ENCODE measurements around the gene ZNF319. TPM values are rescaled to one million over a fixed set of nuclear protein-coding genes. Genes with fewer than 3 reads are reported as not detected.
"Not testable (repeated sequence)": the region's sequence is repeated elsewhere in the genome, so short reads cannot be mapped to it uniquely, and the experiment has no call there.

Gene ZNF319
- total RNA-seq, 1 donor from 2014 or later = 14.9 TPM

DNA sequence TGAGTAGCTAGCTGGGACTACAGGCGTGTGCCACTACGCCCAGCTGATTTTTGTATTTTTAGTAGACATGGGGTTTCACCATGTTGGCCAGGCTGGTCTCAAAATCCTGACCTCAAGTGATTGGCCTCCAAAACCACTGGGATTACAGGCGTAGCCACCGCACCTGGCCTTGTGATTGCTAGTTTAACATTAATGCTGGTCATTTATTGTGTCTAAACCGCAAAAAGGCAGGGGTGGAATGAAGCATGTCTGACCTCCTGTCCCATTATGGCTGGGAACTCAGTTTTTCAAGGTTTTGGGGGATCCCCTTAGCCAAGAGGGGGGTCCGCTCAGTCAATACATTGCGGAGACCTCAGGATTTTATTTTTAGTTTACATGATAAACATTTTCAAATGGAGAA lies 18.8 kb downstream of the ZNF319 start:
- Mint-ChIP-seq H3K4me3 (ENCODE audit: low read depth) (no peak overlapping the region), H3K36me3 (ENCODE audit: insufficient read depth) (no peaks in the 10 kb centered on the region), H3K27me3 (peaks cover 43% of the 10 kb centered on the region), H3K27ac (no peak overlapping the region), H3K4me1 (ENCODE audit: low read depth) (peaks cover 5% of the 10 kb centered on the region), H3K9me3 (ENCODE audit: low read depth) (no peaks in the 10 kb centered on the region)
- TF ChIP-seq, protein P1, sequence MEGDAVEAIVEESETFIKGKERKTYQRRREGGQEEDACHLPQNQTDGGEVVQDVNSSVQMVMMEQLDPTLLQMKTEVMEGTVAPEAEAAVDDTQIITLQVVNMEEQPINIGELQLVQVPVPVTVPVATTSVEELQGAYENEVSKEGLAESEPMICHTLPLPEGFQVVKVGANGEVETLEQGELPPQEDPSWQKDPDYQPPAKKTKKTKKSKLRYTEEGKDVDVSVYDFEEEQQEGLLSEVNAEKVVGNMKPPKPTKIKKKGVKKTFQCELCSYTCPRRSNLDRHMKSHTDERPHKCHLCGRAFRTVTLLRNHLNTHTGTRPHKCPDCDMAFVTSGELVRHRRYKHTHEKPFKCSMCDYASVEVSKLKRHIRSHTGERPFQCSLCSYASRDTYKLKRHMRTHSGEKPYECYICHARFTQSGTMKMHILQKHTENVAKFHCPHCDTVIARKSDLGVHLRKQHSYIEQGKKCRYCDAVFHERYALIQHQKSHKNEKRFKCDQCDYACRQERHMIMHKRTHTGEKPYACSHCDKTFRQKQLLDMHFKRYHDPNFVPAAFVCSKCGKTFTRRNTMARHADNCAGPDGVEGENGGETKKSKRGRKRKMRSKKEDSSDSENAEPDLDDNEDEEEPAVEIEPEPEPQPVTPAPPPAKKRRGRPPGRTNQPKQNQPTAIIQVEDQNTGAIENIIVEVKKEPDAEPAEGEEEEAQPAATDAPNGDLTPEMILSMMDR (IDR thresholded peaks at IDR 0.05; ENCODE audit: unreplicated experiment) = no peak
- DNase-seq (ENCODE audit: low spot score, unreplicated experiment) = no peak

DNA sequence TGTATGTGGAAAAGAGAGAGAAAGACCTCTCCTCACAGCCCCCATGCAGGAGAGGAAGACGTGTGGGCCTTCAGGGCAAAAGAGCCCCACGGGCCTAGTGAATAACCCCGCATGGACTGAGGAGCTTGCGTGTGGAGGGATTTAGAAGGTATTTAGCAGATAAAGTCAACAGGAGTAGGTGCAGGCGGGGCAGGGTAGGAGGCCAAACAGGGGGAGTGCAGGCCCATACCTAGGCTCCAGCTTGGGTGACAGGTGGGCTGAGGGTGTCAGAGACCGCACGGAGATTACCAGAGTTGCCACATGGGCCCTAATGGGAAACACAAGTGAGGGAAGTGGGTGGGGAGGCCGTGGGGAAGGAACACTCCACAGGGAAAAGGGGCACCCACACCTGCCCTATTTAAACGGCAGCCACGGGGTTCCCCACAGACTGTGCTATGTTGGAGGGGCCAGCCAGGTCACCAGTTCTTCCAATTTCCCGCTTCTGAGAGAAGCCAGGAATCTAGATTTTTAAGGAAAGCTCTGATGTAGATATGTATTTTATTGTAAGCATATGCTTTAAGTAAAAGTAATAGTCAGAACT lies 21.4 kb downstream of the ZNF319 start:
- DNase-seq (ENCODE audit: low spot score, unreplicated experiment) = no peak
- no peak overlapping the region for H3K4me3 Mint-ChIP-seq (ENCODE audit: low read depth)
- H3K4me1 Mint-ChIP-seq (ENCODE audit: low read depth) = peaks cover 3% of the 10 kb centered on the region
- H3K9me3 Mint-ChIP-seq (ENCODE audit: low read depth) = no peaks in the 10 kb centered on the region
- TF ChIP-seq, protein P1 (IDR thresholded peaks at IDR 0.05; ENCODE audit: unreplicated experiment) = no peak
- H3K27ac Mint-ChIP-seq = no peak overlapping the region
- peaks cover 17% of the 10 kb centered on the region for H3K27me3 Mint-ChIP-seq
- H3K36me3 Mint-ChIP-seq (ENCODE audit: insufficient read depth) = no peaks in the 10 kb centered on the region

DNA sequence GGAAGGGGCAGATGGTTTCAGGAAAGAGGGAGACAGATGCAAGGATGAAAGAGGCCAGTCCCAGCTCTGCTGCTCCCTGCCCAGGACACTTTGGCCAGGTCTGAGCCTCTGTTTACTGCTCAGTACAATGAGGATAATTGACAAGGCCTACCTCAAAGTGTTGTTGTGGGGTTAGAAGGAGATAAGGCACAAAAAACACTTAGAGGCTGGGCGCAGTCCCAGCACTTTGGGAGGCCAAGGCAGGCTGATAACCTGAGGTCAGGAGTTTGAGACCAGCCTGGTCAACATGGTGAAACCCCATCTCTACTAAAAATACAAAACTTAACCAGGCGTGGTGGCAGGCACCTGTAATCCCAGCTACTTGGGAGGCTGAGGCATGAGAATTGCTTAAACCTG lies 22.4 kb downstream of the ZNF319 start:
- not testable (repeated sequence) for H3K9me3 Mint-ChIP-seq (ENCODE audit: low read depth); DNase-seq (ENCODE audit: low spot score, unreplicated experiment); H3K36me3 Mint-ChIP-seq (ENCODE audit: insufficient read depth); H3K4me1 Mint-ChIP-seq (ENCODE audit: low read depth); H3K4me3 Mint-ChIP-seq (ENCODE audit: low read depth); H3K27ac Mint-ChIP-seq
- H3K27me3 Mint-ChIP-seq = peaks cover 21% of the 10 kb centered on the region

DNA sequence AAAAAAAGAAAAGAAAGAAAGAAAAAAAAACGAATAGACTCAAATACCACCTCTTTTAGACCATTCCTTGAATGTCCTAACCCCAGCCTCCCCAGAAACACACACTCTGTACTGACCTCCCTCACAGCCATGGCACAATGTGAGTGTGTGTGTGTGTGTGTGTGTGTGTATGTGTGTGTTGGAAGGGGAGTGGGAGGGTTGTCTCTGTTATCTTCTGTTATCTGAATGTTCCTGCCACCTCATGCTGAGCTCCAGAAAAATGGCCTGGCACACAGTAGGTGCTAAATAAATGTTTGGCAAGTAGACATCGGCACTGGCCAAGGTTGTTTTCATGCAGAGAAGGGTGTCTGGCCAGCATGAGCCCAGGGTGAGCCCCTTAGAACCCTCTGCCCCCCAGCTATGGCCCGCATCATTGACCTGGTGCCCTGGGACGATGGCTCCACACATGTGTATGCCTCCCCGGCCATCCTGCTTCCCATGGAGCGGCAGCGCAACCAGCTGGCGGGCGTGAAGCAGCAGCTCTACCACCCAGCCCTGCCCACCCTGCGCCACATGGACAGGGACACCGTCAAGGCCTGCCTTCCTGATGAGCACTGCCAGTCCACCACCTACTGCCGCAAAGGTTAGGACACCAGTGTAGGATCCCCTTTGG lies 22.9 kb downstream of the ZNF319 start:
- no peaks in the 10 kb centered on the region for H3K36me3 Mint-ChIP-seq (ENCODE audit: insufficient read depth)
- H3K9me3 Mint-ChIP-seq (ENCODE audit: low read depth) = no peaks in the 10 kb centered on the region
- H3K27ac Mint-ChIP-seq = no peak overlapping the region
- TF ChIP-seq, protein P1 (IDR thresholded peaks at IDR 0.05; ENCODE audit: unreplicated experiment) = no peak
- no peak overlapping the region for H3K4me3 Mint-ChIP-seq (ENCODE audit: low read depth)
- DNase-seq (ENCODE audit: low spot score, unreplicated experiment) = no peak
- H3K27me3 Mint-ChIP-seq = peaks cover 21% of the 10 kb centered on the region
- H3K4me1 Mint-ChIP-seq (ENCODE audit: low read depth) = peaks cover 3% of the 10 kb centered on the region

DNA sequence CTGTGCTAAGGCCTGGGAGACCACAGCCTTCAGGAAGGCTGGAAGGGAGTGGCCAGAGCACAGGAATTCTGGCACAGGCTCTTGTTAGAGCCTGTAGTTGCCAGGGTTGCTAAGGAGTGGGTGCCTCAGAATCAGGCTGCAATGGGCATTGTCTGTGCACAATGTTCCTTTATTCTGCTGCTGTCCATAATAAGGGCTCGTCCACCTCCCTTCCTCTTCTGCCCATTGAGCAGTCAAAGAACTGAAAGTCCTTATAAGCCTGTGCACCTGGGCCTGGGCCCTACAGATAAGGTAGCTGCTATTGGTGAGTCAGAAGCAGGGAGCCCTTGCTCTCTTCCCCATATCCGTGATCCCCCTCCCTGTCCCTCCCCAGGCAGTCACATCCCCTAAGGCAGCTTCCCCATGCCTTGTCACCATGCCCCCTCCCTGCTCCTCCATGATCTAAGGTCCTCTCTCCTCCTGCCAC lies 24.1 kb downstream of the ZNF319 start:
- no peak overlapping the region for H3K27ac Mint-ChIP-seq
- peaks cover 20% of the 10 kb centered on the region for H3K27me3 Mint-ChIP-seq
- no peak for DNase-seq (ENCODE audit: low spot score, unreplicated experiment)
- H3K4me3 Mint-ChIP-seq (ENCODE audit: low read depth) = no peak overlapping the region
- TF ChIP-seq, protein P1 (IDR thresholded peaks at IDR 0.05; ENCODE audit: unreplicated experiment) = no peak
- H3K9me3 Mint-ChIP-seq (ENCODE audit: low read depth) = no peaks in the 10 kb centered on the region
- peaks cover 3% of the 10 kb centered on the region for H3K4me1 Mint-ChIP-seq (ENCODE audit: low read depth)
- no peaks in the 10 kb centered on the region for H3K36me3 Mint-ChIP-seq (ENCODE audit: insufficient read depth)

DNA sequence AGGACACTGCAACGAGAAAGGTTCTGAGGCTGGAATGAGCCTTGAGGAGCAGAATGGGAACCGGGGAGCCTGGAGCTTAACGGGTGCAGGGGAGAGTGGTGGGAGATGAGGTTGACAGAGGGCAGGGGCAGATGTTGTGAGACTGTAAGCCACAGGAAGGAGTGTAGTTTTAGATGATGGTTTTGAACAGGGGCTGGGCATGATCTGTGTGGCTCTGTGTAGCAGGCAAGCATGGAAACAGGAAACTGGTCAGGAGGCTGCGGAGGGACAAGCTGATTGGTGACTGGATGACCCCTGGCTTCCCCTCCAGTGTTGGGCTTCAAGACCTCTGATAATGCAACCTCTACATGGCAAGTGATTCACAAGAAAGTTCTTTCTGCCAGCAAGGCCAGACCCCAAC lies 28.2 kb downstream of the ZNF319 start:
- DNase-seq (ENCODE audit: low spot score, unreplicated experiment) = no peak
- TF ChIP-seq, protein P1 (IDR thresholded peaks at IDR 0.05; ENCODE audit: unreplicated experiment) = no peak
- Mint-ChIP-seq H3K36me3 (ENCODE audit: insufficient read depth) (no peaks in the 10 kb centered on the region), H3K9me3 (ENCODE audit: low read depth) (no peaks in the 10 kb centered on the region), H3K27ac (no peak overlapping the region), H3K4me3 (ENCODE audit: low read depth) (no peak overlapping the region), H3K27me3 (peaks cover 15% of the 10 kb centered on the region), H3K4me1 (ENCODE audit: low read depth) (peaks cover 2% of the 10 kb centered on the region)
